HG02885 (cell line): ENCODE measurements around the gene KIF11.

ENCODE experiments used
- ATAC-seq: cut with Tn5 transposase; IDR thresholded peaks from one replicate; pipeline ENCODE4 v1.9.1; 2021; ENCODE audit warnings: mild to moderate bottlenecking; ENCODE audit not compliant: unreplicated experiment, poor library complexity

KIF11 gene

DNA sequence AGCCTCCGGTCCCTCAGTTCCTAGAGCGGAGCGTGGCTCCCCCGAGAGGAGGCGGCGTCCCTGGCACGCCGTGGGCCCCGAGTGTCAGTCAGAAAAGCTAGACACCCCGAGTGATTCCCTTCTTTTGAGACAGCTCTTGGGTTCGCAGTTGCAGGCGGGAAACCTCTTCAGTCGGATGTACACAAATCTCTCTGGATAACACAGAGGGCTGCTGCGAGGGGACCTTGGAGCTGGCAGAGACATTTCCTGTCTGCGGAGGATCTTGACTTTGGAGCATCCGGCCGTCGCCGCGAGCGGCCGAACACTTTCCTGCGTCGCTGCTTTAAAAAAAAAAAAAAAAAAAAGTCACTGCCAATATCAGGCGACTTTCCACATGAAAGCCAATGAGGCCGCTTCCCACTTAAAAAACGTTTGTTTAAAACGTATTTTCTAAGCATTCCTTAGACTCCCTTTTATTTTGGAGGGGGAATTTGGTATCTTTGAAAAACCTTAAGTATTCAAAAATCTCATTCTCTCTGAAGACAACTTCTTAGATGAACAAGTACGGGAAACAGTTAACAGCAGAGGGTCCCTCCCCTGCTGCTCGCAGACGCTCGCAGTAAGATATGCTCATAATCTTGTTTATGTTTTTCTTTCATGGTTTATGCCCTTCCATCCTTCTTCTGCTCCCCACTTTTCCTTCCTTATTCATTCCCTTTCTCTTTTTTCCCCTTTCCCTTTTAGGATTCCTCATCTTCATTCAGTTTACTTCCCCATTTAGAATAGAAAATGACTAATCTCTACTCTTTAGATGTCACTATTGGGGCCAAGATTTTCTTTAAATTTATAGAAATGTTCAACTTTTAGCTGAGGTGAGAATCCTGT is 106.8 kb downstream of the KIF11 start:
- no peak for ATAC-seq

DNA sequence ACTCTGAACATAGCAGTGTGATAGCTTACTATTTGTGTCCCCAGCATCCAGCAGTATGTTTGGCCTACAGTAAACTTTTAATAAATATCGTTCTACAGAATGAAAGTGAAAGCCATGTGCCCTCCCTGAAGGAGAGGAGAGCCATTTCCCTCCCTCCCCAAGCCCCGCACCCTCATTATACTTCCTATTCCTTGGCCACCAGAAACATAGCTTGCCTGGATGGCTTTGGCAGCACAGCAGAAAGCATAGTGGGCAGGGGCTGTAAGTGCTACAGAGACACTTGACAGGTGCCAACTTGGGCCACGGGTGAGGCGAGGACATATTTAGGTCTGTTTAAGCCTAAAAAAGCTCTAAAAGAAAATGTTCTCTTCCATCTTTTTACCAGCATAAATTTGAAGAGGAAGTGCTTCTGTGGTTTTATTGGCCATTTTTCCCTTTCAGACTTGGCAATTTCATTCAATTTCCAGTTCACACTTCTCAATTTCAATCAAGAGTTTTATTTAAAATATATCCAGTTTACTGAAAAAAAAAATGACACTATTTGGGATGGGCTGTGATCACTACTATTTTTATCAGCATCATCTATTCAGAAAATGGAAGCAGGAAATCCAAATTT is 109.5 kb downstream of the KIF11 start:
- ATAC-seq, result no peak
